ENCODE measurements around the gene TMC1.

The TMC1 gene

DNA sequence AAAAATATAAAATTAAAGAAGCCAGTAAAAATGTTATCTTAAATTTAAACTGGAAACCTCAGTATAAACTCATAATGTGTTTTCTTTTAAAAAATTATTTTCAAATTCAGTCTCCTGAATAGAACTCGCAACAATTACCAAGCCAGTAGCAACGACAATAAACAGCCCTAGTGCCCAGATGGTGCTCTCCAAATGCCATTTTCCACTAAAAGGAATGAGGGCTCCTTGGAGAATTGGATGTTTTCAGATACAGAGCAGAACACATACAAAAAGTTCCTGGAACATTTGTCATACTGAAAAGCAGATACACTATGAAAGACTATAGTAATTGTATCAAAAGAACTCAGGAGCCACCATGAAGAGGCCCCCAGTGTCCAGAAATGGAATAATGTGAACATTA lies 97.4 kb downstream of the TMC1 start:
- no peak for DNase-seq

DNA sequence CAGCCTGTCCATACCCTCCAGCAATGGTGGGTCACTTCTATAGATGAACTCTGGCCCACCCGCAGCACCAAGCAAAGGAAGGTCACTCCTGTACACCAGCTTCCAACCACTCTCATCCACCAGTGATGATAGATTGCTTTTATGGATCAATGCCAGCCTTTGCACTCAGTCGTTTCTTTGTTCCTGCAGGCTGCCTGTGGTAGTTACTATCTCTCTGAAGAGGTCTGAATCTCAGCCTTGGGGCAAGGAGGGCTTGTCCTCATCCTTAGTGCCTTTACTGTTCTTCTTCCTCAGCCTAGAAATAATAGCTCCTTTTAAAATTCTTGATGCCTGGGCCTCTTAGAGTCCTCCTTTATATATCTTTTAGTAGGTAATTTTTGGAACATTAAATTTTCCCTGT lies 100.8 kb downstream of the TMC1 start:
- no peak for DNase-seq

DNA sequence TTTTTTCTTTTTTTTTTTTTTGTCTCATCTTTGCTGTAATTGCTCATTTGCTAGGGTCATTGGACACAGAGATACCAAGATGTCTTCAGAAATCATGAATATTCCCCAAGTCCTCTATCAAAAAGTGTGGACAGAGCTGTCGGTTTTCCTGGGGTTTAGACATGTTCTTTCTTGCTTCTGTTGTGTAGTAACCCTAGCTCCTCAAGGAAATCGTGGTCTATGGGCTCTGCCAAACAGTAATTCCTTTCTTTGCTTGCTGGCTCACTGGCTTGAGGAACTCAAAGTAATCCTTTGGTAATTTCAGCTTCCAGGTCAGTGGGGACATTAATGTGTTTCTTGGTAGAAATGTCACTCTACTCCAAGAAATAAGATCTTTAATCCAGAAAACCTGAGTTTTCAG lies 101.7 kb downstream of the TMC1 start:
- DNase-seq = no peak

DNA sequence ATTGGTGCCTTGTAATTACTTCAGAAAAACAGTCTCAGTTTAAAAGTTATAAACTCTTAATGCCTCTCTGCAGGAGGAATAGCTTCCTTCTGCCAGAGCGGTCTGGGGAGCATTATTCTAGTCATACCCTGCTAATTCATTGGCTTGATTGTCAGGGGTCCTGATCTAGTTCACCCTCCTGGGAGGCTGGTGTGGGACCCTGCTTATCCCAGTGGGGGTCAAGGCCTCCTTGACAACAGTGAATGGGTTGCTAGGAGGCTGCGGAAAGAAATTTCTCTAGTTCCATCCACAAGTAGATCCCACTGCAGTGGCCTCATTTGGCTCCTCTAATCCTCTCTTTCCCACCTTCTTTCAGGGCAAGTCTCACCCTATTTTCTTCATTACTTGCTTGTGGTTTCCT lies 105.7 kb downstream of the TMC1 start:
- DNase-seq = no peak

DNA sequence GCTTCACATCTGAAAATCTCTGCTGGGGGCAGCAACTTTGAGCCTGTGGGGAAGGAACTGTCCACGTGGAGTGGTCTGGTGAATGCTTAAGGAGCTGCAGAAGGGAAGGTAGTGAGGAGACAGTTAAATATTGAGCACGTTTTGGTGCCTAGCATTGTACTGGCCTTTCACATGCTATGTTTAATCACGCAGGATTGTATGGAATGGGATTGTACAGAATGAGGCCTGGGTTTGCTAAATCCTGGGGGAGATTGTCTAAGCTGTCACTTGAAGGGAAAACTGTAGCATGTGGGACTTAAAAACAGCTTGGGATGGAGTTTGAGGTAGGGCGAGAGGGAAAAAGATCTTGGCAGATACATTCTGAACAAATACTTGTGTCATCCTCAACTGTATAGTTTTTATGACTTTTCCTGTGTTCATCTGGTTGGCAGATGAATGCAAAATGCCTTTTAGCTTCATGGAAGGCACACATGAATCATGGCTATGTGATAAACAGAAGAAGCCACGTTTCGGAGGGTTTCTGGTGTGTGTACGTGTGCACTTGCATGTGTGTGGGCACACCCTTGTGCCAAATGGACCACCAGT lies 106.6 kb downstream of the TMC1 start:
- no peak for DNase-seq

DNA sequence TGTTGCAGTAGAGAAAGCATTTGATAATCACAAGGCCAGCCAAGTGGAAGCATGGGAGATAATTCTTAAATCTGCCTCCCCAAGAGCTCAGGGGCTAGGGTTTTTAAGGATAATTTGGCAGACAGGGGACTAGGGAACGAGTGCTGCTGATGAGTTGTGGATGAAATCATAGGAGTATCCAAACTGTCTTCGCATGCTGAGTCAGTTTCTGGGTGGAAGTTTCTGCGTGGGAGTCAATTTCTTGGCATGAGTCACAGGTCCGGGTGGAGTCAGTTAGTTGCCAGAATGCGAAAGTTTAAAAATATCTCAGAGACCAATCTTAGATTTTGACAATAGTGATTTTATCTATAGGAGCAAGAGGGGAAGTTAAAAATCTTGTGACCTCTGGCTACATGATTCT lies 112.6 kb downstream of the TMC1 start:
- DNase-seq = peak; percentile 41

DNA sequence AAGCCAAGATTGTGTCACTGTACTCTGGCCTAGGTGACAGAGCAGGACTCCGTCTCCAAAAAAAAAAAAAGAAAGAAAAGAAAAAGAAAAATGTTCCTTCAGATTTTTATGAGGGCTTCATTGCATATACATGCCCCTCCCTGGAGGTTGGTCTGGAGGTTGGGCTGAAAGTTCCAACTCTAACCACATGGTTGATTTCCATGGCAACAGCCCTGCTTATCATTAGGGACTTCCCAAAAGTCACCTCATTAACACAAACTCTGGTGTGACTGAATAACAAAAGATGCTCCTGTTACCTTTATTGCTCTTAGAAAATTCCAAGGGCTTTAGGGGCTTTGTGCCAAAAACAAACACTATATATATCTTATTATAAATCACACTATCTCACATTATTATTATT lies 113.8 kb downstream of the TMC1 start:
- DNase-seq = peak; percentile 42

DNA sequence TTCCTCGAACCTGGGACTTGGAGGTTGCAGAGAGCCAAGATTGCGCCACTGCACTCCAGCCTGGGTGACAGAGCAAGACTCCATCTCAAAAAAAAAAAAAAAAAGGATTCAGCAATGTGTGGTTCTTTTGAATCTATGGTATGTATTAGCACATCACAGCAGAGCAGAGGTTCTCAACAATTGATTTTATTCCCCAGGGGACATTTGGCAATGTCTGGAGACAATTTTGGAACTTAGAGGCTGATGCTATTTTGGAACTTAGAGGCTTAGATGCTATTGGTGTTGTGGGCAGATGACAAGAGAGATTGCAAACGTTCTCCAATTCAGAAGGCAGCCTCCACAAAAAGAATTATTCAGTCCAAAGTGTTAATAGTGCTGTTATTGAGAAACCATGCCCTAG lies 115.2 kb downstream of the TMC1 start:
- DNase-seq = no peak

DNA sequence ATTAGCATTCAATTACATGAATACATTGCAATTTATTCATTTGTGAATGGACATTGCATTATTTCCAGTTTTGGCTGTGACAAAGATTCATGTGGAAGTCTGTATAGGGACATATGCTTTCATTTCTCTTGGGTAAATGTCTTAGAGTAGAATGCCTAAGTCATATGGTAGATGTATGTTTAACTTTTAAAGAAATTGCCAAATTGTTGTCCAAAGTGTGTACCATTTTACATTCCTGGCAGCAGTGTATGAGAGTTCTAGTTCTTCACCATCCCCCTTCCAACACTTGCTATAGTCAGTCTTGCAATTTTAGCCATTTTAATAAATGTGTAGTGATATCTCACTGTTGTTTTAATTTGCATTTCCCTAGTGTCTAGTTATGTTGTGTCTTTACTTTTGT lies 122.2 kb downstream of the TMC1 start:
- DNase-seq = no peak

DNA sequence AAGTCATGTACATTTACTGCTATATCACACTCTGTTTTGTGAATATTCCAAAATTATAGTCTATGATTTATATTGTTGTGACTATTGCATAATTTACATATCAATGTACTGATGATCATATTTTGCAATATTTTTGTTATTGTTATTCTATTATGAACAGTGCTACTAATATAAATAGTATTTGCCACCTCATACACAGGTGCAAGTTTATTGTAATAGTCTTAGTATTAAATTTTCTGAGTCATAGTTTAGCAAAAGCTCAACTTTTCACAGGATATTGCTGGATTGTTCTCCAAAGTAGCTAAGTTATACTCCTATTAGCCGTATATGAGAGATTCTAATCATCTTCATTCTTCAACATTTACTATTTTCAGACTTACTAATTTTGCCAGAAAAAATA lies 124.7 kb downstream of the TMC1 start:
- DNase-seq = no peak

DNA sequence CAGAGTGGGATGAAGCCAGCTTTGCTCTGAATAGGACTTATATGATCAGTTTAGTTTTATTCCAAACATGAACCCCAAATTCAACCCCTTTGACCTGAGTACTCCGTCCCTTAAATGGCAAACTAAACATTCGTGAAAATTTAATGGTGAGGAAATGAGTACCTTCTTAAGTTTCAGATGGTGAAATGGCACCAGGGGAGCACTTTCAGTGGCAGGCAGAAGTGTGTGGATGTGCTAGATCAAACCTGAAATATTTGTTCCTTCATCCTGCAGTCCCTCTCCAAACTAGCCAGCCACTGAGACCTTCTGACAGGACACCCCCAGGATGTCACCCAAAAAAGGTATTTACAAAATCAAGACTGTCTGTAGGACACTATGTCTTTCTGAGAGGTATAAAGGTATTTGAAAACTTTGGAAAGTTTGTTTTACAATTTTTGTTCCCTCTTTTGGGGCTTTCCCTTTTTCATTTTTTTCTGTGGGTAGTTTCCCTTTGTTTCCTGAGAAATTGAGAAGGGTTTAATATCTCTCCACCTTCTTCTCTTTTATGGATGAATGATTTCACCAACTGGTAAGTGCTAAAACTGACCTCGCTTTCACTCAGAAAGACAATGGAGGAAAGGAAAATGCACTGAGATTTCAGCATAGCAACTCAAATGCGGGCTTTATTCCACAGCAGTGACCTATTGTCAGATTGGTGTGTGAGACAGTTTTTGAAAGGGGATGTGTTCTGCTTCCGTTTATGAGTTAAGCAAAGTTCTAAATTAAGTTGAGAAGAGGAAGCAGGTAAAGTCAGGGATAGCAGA lies 127.1 kb downstream of the TMC1 start:
- no peak for DNase-seq

DNA sequence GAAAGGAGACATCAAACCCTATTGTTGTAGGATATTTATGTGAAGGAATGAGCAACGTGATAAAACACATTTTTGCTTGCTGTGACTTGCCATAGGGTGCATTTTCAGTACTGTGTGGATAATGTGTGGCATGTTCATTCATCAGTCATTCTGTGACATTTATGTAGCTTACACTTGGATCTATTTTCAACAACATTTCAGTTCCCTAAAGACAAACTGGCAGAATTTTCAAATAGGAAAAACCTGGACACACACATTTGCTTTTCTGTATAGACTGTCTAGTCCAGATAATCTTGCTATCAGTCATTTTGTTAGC lies 127.7 kb downstream of the TMC1 start:
- no peak for DNase-seq

DNA sequence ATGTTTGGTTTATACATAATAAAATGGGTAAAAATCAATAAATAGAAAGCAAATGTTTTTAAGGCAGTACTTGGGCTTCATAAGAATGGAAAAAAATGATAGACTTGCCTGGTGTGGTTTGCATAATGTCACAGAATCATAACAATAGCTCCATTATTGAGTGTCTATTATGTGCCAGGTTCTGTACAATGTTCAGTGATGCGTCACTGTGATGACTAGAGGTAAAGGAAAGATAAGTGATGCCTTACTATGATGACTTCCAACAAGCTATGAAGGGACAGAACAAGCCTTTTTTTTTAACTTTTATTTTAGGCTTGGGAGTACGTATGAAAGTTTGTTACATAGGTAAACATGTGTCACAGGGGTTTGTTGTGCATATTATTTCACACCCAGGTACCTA lies 128.8 kb downstream of the TMC1 start:
- no peak for DNase-seq

DNA sequence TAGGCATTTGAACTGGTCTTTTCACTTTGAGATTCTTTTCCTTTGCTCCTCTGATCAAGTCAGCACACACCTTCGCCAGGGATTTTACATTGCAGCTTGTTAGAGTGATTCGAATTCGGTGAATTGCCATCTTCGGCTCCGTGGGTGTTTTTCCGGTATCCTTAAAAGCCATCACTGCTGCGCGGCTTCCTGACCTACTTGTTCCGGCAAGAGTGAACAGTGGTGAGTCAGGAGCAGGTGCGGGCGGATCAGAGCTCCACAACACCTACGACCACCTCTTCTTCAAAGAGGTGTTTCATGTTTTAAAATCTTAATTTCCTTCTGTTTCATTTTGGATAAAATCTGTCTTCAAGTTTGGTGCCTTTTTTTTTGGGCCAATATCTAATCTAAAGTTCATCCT lies 134.6 kb downstream of the TMC1 start:
- no peak for DNase-seq

DNA sequence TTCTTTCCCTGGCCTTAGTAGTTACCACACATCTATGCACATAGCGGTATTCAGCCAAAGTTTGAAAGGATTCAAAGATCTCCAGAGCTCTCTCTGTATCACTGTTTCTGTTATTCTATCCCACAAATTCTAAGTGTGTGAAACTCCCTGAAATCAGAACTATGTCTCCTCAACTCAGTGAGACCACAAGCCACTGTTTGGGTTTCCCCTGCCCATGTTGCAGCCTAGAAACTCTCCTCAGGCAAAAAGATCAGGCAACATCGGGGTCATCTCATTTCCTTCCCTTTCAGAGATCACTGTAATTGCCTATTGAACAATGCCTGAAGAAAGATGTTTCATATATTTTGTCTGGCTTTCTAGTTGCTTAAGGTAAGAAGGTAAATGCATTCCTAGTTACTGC lies 135.6 kb downstream of the TMC1 start:
- no peak for DNase-seq

DNA sequence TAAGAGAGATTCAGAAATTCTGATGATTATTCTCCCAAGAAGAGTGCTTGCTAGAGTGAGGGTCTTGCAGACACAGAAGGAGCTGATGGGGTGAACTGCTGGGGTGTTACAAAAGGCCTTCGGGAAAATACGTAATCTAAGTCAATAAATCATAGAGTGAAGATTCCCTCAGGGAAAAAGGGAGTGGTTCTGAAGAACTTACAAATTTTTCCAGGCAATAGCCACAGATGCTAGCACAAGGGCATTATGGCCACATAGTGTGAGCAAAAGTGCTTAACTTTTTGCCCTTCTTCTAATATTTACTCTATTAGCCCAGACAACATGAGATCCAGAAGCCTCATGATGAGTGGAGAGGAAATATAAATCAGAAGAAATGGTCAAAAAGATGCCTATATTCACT lies 137.3 kb downstream of the TMC1 start:
- DNase-seq = no peak

DNA sequence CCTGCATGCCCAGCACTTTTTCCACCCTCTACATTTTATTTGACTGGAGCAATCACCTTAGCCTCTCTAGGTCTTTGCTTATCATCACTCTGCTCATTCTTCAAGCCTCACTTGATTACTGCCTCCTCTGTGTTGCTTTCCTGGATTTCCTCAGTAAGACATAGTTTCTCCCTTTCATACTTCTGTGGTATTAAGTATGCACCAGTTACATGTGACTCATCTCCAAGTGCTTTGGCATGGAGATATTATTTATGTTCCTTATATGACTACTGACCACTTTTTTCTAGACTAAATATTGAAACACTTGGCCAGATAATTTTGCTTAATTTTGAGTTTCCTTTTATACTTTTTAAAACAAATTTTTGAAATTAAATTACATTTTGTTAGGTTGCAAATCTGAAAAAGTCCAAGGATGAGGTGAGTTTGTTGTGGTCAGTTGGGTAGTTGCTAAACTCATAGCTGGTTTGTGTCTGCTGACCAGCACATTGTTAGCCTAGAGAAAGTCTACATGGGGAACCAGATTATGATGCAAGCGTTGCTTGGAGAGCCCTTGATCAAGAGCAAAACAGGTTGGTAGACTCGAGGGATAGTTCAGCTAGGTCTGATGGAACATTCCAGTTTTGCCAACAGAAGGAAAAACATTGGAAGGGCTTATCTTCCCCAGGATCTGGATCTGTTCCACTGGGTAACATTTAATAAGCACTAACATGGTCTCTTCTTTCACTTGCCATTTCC lies 140.2 kb downstream of the TMC1 start:
- no peak for DNase-seq

DNA sequence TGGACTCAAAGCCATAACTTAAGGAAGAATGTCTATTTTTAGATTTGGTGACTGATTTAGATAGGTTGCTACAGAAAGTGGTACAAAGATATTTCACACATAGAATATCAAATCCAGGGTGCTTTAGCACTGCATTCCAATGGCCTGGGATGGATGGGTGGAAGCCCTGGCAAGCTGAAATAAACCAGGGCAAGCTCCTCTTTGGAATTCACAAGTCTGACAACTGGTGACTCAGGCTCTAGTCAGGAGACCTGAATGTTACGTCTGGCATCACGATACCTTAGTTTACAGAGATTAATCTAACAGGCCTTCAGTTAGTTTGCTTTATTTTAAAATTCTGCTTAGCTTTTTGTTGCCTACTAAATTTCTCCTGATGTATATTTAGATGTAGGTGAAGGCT lies 144.0 kb downstream of the TMC1 start:
- DNase-seq = no peak

DNA sequence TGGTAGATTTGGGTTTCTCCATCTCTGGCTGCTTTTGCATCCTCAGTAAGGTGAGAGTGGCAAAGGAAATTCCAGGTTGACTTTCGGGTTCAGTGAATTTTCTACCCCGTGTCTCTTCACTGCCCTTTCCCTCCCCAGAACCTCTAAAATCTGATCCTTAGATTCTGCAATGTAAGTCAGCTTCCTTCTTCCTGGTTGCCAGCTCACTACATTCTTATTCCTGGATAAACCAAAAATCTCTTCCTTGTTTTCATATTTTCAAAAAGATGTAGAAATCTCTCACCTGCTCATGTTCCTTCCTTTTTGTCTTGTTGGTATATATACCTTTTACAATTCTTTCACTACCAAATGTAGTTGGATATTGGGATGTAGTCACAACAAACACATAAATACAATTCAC lies 145.8 kb downstream of the TMC1 start:
- DNase-seq = no peak

DNA sequence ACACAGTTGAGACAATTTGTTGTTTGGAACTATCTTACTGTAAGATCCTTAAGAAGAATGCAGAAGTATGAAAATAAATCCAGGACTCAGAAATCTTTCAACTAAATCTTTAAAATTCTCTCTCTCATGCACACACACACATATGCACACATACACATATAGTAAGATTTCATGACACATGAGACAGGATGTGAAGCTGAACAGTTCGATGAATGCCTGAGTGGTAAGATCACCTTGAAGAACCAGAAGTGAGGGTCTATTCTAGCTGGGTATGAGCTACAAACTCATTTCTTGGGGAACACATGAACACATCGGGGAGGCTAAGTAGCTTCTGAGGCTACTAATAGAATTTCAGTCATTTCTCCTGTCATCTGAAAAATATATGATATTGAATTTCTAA lies 153.6 kb downstream of the TMC1 start:
- DNase-seq = no peak

DNA sequence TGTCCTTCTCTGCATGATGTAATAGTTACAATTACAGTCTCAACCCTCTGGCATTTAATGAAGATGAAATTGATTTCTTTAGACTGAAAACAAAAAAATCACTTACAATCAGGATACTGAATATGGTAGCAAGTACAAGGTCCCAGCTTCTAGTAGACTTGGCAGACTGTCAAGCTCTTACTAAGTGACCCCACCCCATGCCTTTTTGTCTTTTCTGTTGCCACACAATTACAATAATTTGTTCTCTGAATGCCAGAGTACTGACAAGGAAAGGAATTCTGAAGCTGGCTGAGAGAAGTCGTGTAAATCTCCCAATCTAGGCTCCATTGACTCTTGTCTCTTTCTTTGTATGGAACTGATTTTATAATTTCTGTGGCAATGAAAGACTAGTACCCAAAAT lies 154.2 kb downstream of the TMC1 start:
- DNase-seq = no peak

DNA sequence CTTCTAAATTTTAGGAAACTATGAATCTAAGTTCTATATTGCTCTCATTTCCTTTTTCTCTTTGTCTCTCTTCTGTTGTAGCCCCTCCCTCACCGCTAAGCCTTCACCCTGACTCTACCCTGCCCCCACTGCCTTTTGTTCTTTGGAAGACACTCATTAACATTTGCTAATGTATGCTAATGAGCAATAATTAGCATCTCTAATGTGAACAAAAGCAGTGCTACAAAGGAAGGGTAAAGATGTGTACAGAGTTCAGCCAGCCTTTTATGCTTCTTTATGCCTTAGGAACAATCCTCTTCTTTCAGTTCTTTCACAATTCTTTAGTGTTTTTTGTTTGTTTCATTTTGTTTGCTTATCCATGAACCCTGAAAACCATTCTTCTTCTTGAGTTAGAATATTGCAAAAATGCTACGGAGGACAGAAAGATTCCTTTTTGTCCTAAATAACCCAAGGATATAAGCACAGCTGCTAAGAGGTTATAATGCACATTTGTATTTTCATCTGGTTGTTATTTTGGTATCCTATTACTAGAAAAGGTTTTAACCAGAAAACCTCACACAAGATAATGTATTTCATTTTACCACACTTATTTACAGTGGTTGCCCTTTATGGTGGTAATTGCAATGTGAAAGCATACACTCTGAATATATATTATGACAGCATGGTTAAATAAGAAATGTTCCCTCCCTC lies 159.3 kb downstream of the TMC1 start:
- no peak for DNase-seq

DNA sequence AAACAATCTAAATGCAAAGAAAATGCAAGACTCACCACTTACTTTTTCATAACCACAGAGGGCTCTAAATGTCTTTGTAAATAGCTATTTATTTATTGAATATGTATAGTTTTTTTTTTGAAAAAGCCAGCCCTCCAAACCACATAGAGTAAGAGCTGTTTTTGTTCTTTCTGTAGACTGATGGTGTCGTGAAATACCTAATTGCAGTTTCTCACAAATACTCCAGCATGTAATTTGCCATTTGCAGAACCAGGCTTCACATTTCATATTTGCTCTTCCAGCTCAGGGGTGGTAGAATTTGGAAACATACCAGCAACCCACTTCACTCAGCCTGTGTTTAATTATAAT lies 159.8 kb downstream of the TMC1 start:
- no peak for DNase-seq

DNA sequence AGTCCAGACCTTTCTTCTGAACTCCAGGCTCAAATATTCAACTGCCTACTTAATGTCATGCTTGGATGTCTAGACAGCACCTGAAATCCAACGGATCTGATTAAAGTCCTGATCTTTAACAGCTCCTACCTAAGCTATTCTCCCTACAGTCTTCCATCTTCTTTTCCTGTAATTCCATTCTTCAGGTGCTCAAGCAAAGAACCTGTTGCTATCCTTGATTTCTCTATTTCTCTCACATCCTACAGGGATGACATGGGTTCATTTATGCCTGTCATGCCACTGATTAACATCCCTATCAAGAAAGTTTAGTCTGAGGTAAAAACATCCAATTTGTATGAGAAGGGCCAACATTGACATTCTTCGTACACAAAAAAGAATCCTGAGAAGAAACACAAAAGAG lies 163.2 kb downstream of the TMC1 start:
- no peak for DNase-seq

Data from activated CD4-positive, alpha-beta T cell treated with anti-CD3 and anti-CD28 coated beads, Interleukin-2, amount 50 U/mL, for 16 hours (primary cell).